Measurements from ENCODE around the gene CREBBP.
A peak's percentile ranks its signal among the peaks of the same experiment; 100 is the strongest.

Gene CREBBP

GRCh38 chr16:3876160-3876559, 4.4 kb downstream of the CREBBP start:
- no peak overlapping the region for H3K4me3 ChIP-seq (ENCODE audit: low read depth, low read length)
- peaks cover 12% of the 10 kb centered on the region for H3K36me3 ChIP-seq
- H3K9me3 ChIP-seq = no peaks in the 10 kb centered on the region
- DNase-seq = no peak
- no peak for TF ChIP-seq CTCF (IDR thresholded peaks at IDR 0.05; ENCODE audit: low read depth, low read length)
- no peaks in the 10 kb centered on the region for H3K27me3 ChIP-seq
- peaks cover 17% of the 10 kb centered on the region for H3K4me1 ChIP-seq

- DNase-seq = no peak
- H3K4me1 ChIP-seq = peaks cover 17% of the 10 kb centered on the region
Measured at GRCh38 chr16:3874794-3875692, 5.5 kb downstream of the CREBBP start.

GRCh38 chr16:3874242-3874641, 6.3 kb downstream of the CREBBP start:
- TF ChIP-seq CTCF (IDR thresholded peaks at IDR 0.05; ENCODE audit: low read depth, low read length) = no peak
- Histone ChIP-seq H3K9me3 (no peaks in the 10 kb centered on the region), H3K36me3 (peaks cover 12% of the 10 kb centered on the region), H3K27me3 (no peaks in the 10 kb centered on the region), H3K4me3 (ENCODE audit: low read depth, low read length) (no peak overlapping the region), H3K4me1 (peaks cover 17% of the 10 kb centered on the region)
- DNase-seq = no peak

More at GRCh38 chr16:3874794-3875692, 5.5 kb downstream of the CREBBP start:
- no peak for TF ChIP-seq CTCF (IDR thresholded peaks at IDR 0.05; ENCODE audit: low read depth, low read length)
- Histone ChIP-seq H3K27me3 (no peaks in the 10 kb centered on the region), H3K9me3 (no peaks in the 10 kb centered on the region), H3K4me3 (ENCODE audit: low read depth, low read length) (no peak overlapping the region), H3K36me3 (peaks cover 12% of the 10 kb centered on the region)

GRCh38 chr16:3873482-3874173, 6.9 kb downstream of the CREBBP start:
- Histone ChIP-seq H3K9me3 (no peaks in the 10 kb centered on the region), H3K27me3 (no peaks in the 10 kb centered on the region), H3K36me3 (peaks cover 12% of the 10 kb centered on the region), H3K4me3 (ENCODE audit: low read depth, low read length) (no peak overlapping the region), H3K4me1 (peaks cover 17% of the 10 kb centered on the region)
- DNase-seq = peak; percentile 30
- no peak for TF ChIP-seq CTCF (IDR thresholded peaks at IDR 0.05; ENCODE audit: low read depth, low read length)

GRCh38 chr16:3872216-3872895, 8.2 kb downstream of the CREBBP start:
- no peak for DNase-seq
- H3K27me3 ChIP-seq = no peaks in the 10 kb centered on the region
- H3K36me3 ChIP-seq = peaks cover 6% of the 10 kb centered on the region
- H3K4me3 ChIP-seq (ENCODE audit: low read depth, low read length) = no peak overlapping the region
- TF ChIP-seq CTCF (IDR thresholded peaks at IDR 0.05; ENCODE audit: low read depth, low read length) = no peak
- H3K4me1 ChIP-seq = peaks cover 17% of the 10 kb centered on the region
- H3K9me3 ChIP-seq = no peaks in the 10 kb centered on the region
